Activated CD4-positive, alpha-beta memory T cell treated with anti-CD3 and anti-CD28 coated beads for 36 hours (primary cell): ENCODE data around the gene KCTD13. TPM values are rescaled to one million over a fixed set of nuclear protein-coding genes. Genes with fewer than 3 reads are reported as not detected.
"Not testable (repeated sequence)": the region's sequence is repeated elsewhere in the genome, so short reads cannot be mapped to it uniquely, and the experiment has no call there.

Experiments
- CTCF ChIA-PET: fragments of 350-600 bp; sonication (Branson Sonifier 250); formaldehyde crosslinking; loops from one replicate; lab custom pipeline; 2021; ENCODE audit warnings: antibody characterized with exemption, inconsistent platforms; lab: Charles Lee
- POLR2A ChIA-PET: fragments of 350-600 bp; sonication (Branson Sonifier 250); formaldehyde crosslinking; loops from one replicate; lab custom pipeline; 2021; ENCODE audit warnings: antibody characterized with exemption; lab: Charles Lee
- DNase-seq: peaks from one replicate; pipeline ENCODE4 v3.0.0-alpha.2; 2020
- H3K27ac Mint-ChIP-seq: one replicate; pipeline ENCODE4 v1.8.0; 2021; ENCODE audit warnings: mixed read lengths
- H3K27me3 Mint-ChIP-seq: one replicate; pipeline ENCODE4 v1.8.0; 2021; ENCODE audit warnings: mixed read lengths
- H3K36me3 Mint-ChIP-seq: one replicate; pipeline ENCODE4 v1.8.0; 2021; ENCODE audit warnings: mixed read lengths
- H3K4me1 Mint-ChIP-seq: one replicate; pipeline ENCODE4 v1.8.0; 2021; ENCODE audit warnings: low read depth, mixed read lengths
- H3K4me3 Mint-ChIP-seq: one replicate; pipeline ENCODE4 v1.8.0; 2021; ENCODE audit warnings: mild to moderate bottlenecking, mixed read lengths
- H3K9me3 Mint-ChIP-seq: one replicate; pipeline ENCODE4 v1.8.0; 2021; ENCODE audit warnings: mixed read lengths
- intact Hi-C: fragments of 100-400 bp; cut with micrococcal nuclease; formaldehyde crosslinking; loops from one replicate; pipeline ENCODE4 v1.15.1; 2023
- total RNA-seq, 2 experiments: library from RNA; stranded (reverse); gene quantifications; one replicate each; pipeline ENCODE4 v1.2.3, GENCODE V29; 2021

Gene KCTD13
- total RNA-seq, 2 experiments from 2014 or later: 36.6 to 37.9 TPM

- Mint-ChIP-seq H3K27ac (peak overlapping the region; percentile 83), H3K9me3 (no peaks in the 10 kb centered on the region), H3K4me1 (peaks cover 16% of the 10 kb centered on the region), H3K36me3 (peaks cover 1% of the 10 kb centered on the region), H3K4me3 (peak overlapping the region; percentile 85), H3K27me3 (no peaks in the 10 kb centered on the region)
- CTCF ChIA-PET: interaction anchor here (0.6 to 1.9 kb wide), 9 partner anchors 10 to 240 kb away, joined by 3 to 13 read pairs (median 3); partner anchors contain the start of genes KCTD13 and TAOK2
- intact Hi-C loops: loop anchor here (1.0 to 5.0 kb wide), 3 partner anchors 11 to 35 kb away; partner anchors contain the start of genes HIRIP3, INO80E, KCTD13 and TAOK2
- POLR2A ChIA-PET: interaction anchor here (1.5 to 2.7 kb wide), 3 partner anchors 11 to 46 kb away, joined by 3 to 25 read pairs (median 8); partner anchors contain the start of genes KCTD13 and TAOK2
- DNase-seq: no peak
These were observed 36.4 kb upstream of the KCTD13 start for GRCh38 chr16:29962344-29962994.

GRCh38 chr16:29961479-29962343 is 35.7 kb upstream of the KCTD13 start, which contains the start of gene TMEM219:
TMEM219 (plus strand) TSS chr16:29962079; CDS start chr16:29963144, 1,065 bp downstream.
- Mint-ChIP-seq H3K4me3 (peak within 1 kb of the TSS; percentile 85), H3K36me3 (peaks cover 1% of the 10 kb centered on the region), H3K27ac (peak within 1 kb of the TSS; percentile 83), H3K4me1 (peaks cover 16% of the 10 kb centered on the region), H3K9me3 (no peaks in the 10 kb centered on the region), H3K27me3 (no peaks in the 10 kb centered on the region)
- POLR2A ChIA-PET: interaction anchor here (0.5 to 2.7 kb wide), 5 partner anchors 11 to 222 kb away, joined by 3 to 25 read pairs (median 6); partner anchors contain the start of genes CORO1A, HIRIP3, KCTD13 and TAOK2
- intact Hi-C loops: loop anchor here (1.0 to 5.0 kb wide), 4 partner anchors 12 to 98 kb away; partner anchors contain the start of genes CDIPT, HIRIP3, INO80E and KCTD13
- CTCF ChIA-PET: interaction anchor here (0.5 to 1.9 kb wide), 12 partner anchors 11 to 239 kb away, joined by 3 to 13 read pairs (median 4); partner anchors contain the start of genes CDIPT, KCTD13 and TAOK2
- DNase-seq: peak; percentile 94

GRCh38 chr16:29961127-29961478 is 35.1 kb upstream of the KCTD13 start:
- Mint-ChIP-seq H3K4me1 (peaks cover 16% of the 10 kb centered on the region), H3K9me3 (no peaks in the 10 kb centered on the region), H3K27me3 (no peaks in the 10 kb centered on the region), H3K27ac (peak overlapping the region; percentile 81), H3K4me3 (peak overlapping the region; percentile 79), H3K36me3 (peaks cover under 1% of the 10 kb centered on the region)
- CTCF ChIA-PET: interaction anchor here (0.5 to 1.9 kb wide), 9 partner anchors 11 to 239 kb away, joined by 3 to 13 read pairs (median 4); partner anchors contain the start of genes CDIPT, KCTD13 and TAOK2
- intact Hi-C loops: loop anchor here (1.0 to 5.0 kb wide), 3 partner anchors 34 to 98 kb away; partner anchors contain the start of genes CDIPT, HIRIP3, INO80E and KCTD13
- POLR2A ChIA-PET: interaction anchor here (0.6 to 2.7 kb wide), 4 partner anchors 12 to 261 kb away, joined by 3 to 25 read pairs (median 7); partner anchors contain the start of genes HIRIP3, KCTD13 and TAOK2
- DNase-seq: no peak

GRCh38 chr16:29959821-29960220 is 33.8 kb upstream of the KCTD13 start:
- H3K9me3 Mint-ChIP-seq, CTCF ChIA-PET, H3K4me3 Mint-ChIP-seq, H3K36me3 Mint-ChIP-seq, H3K27ac Mint-ChIP-seq, DNase-seq, POLR2A ChIA-PET, H3K27me3 Mint-ChIP-seq: not testable (repeated sequence)
- intact Hi-C loops: loop anchor here (5.0 kb wide), 2 partner anchors 33 to 37 kb away; partner anchors contain the start of genes HIRIP3, INO80E and KCTD13
- peaks cover 16% of the 10 kb centered on the region for H3K4me1 Mint-ChIP-seq

GRCh38 chr16:29959293-29959692 is 33.3 kb upstream of the KCTD13 start:
- H3K27ac Mint-ChIP-seq: no peak overlapping the region
- intact Hi-C loops: no loop called here
- ChIA-PET POLR2A (no interaction called here), CTCF (no interaction called here)
- no peak overlapping the region for H3K4me3 Mint-ChIP-seq
- H3K27me3 Mint-ChIP-seq: no peaks in the 10 kb centered on the region
- DNase-seq: no peak
- peaks cover 16% of the 10 kb centered on the region for H3K4me1 Mint-ChIP-seq
- H3K36me3 Mint-ChIP-seq: no peaks in the 10 kb centered on the region
- H3K9me3 Mint-ChIP-seq: no peaks in the 10 kb centered on the region

- intact Hi-C loops: no loop called here
- Mint-ChIP-seq H3K9me3 (no peaks in the 10 kb centered on the region), H3K36me3 (no peaks in the 10 kb centered on the region), H3K27ac (no peak overlapping the region), H3K4me3 (no peak overlapping the region), H3K4me1 (peaks cover 16% of the 10 kb centered on the region), H3K27me3 (no peaks in the 10 kb centered on the region)
- ChIA-PET POLR2A (no interaction called here), CTCF (no interaction called here)
- DNase-seq: no peak
These were observed 32.7 kb upstream of the KCTD13 start for GRCh38 chr16:29958756-29959155.

- H3K4me1 Mint-ChIP-seq: no peaks in the 10 kb centered on the region
- H3K4me3 Mint-ChIP-seq: no peak overlapping the region
- DNase-seq: no peak
- CTCF ChIA-PET: interaction anchor here (1.1 to 1.4 kb wide), 3 partner anchors 81 to 252 kb away, joined by 3 read pairs; no protein-coding TSS in a partner anchor
- no peak overlapping the region for H3K27ac Mint-ChIP-seq
- no peaks in the 10 kb centered on the region for H3K36me3 Mint-ChIP-seq
- POLR2A ChIA-PET: no interaction called here
- H3K9me3 Mint-ChIP-seq: peaks cover 3% of the 10 kb centered on the region
- intact Hi-C loops: no loop called here
- H3K27me3 Mint-ChIP-seq: no peaks in the 10 kb centered on the region
These were observed 25.8 kb upstream of the KCTD13 start for GRCh38 chr16:29951625-29952365.

- Mint-ChIP-seq H3K27ac (no peak overlapping the region), H3K36me3 (no peaks in the 10 kb centered on the region), H3K27me3 (no peaks in the 10 kb centered on the region), H3K4me1 (no peaks in the 10 kb centered on the region), H3K4me3 (no peak overlapping the region), H3K9me3 (peaks cover 3% of the 10 kb centered on the region)
- intact Hi-C loops: no loop called here
- ChIA-PET POLR2A (no interaction called here), CTCF (interaction anchor here (1.1 to 1.4 kb wide), 3 partner anchors 82 to 251 kb away, joined by 3 read pairs; no protein-coding TSS in a partner anchor)
- DNase-seq: no peak
These were observed 24.9 kb upstream of the KCTD13 start for GRCh38 chr16:29950806-29951461.

GRCh38 chr16:29947897-29948296 is 21.9 kb upstream of the KCTD13 start:
- no peak for DNase-seq
- H3K36me3 Mint-ChIP-seq: no peaks in the 10 kb centered on the region
- no peak overlapping the region for H3K27ac Mint-ChIP-seq
- peaks cover 3% of the 10 kb centered on the region for H3K9me3 Mint-ChIP-seq
- ChIA-PET CTCF (interaction anchor here (0.6 to 0.9 kb wide), 3 partner anchors 22 to 260 kb away, joined by 3 read pairs; partner anchors contain the start of gene KCTD13), POLR2A (no interaction called here)
- no peak overlapping the region for H3K4me3 Mint-ChIP-seq
- H3K27me3 Mint-ChIP-seq: no peaks in the 10 kb centered on the region
- intact Hi-C loops: no loop called here
- no peaks in the 10 kb centered on the region for H3K4me1 Mint-ChIP-seq

GRCh38 chr16:29943846-29944799 is 18.1 kb upstream of the KCTD13 start:
- no peaks in the 10 kb centered on the region for H3K4me1 Mint-ChIP-seq
- H3K27me3 Mint-ChIP-seq: peaks cover 3% of the 10 kb centered on the region
- ChIA-PET CTCF (interaction anchor here (1.5 kb wide), 1 partner anchor 101 kb away, joined by 3 read pairs; no protein-coding TSS in a partner anchor), POLR2A (no interaction called here)
- no peak overlapping the region for H3K27ac Mint-ChIP-seq
- intact Hi-C loops: no loop called here
- no peak overlapping the region for H3K4me3 Mint-ChIP-seq
- no peak for DNase-seq
- no peaks in the 10 kb centered on the region for H3K9me3 Mint-ChIP-seq
- H3K36me3 Mint-ChIP-seq: no peaks in the 10 kb centered on the region
